Measurements from ENCODE around the gene BBX.

The BBX gene

GRCh38 chr3:107716734-107717133, 194.0 kb downstream of the BBX start:
- Histone ChIP-seq H3K27ac (replicated peaks) (no peak overlapping the region), H3K27me3 (ENCODE audit: insufficient read depth, poor library complexity, severe bottlenecking) (no peaks in the 10 kb centered on the region), H3K4me3 (replicated peaks; ENCODE audit: insufficient read depth, low read length) (no peak overlapping the region)
- no peak for DNase-seq (ENCODE audit: low read depth in 1 of 2, low spot score in 1 of 2)
- TF ChIP-seq SPI1 (IDR thresholded peaks at IDR 0.05; ENCODE audit: borderline replicate concordance, low read depth) = no peak
- no peak for TF ChIP-seq CTCF (IDR thresholded peaks at IDR 0.05; ENCODE audit: insufficient read depth, low read length)
- TF ChIP-seq POLR2AphosphoS5 (IDR thresholded peaks at IDR 0.05; ENCODE audit: low read depth) = no peak
- TF ChIP-seq GABPA (IDR thresholded peaks at IDR 0.05; ENCODE audit: low read depth) = no peak
- TF ChIP-seq REST (IDR thresholded peaks at IDR 0.05; ENCODE audit: insufficient replicate concordance, low read depth) = no peak

GRCh38 chr3:107718547-107718946, 195.8 kb downstream of the BBX start:
- TF ChIP-seq SPI1 (IDR thresholded peaks at IDR 0.05; ENCODE audit: borderline replicate concordance, low read depth) (no peak), CTCF (IDR thresholded peaks at IDR 0.05; ENCODE audit: insufficient read depth, low read length) (no peak), POLR2AphosphoS5 (IDR thresholded peaks at IDR 0.05; ENCODE audit: low read depth) (no peak)
- H3K4me3 ChIP-seq (replicated peaks; ENCODE audit: insufficient read depth, low read length) = no peak overlapping the region
- H3K27me3 ChIP-seq (ENCODE audit: insufficient read depth, poor library complexity, severe bottlenecking) = no peaks in the 10 kb centered on the region
- peak in 1 of 2 experiments; percentile 1 for DNase-seq (ENCODE audit: low read depth in 1 of 2, low spot score in 1 of 2)
- H3K27ac ChIP-seq (replicated peaks) = no peak overlapping the region

- H3K4me3 ChIP-seq (replicated peaks; ENCODE audit: insufficient read depth, low read length) = no peak overlapping the region
- no peak for DNase-seq (ENCODE audit: low read depth in 1 of 2, low spot score in 1 of 2)
- no peak for TF ChIP-seq CTCF (IDR thresholded peaks at IDR 0.05; ENCODE audit: insufficient read depth, low read length)
- TF ChIP-seq POLR2AphosphoS5 (IDR thresholded peaks at IDR 0.05; ENCODE audit: low read depth) = no peak
- no peak for TF ChIP-seq REST (IDR thresholded peaks at IDR 0.05; ENCODE audit: insufficient replicate concordance, low read depth)
- TF ChIP-seq SPI1 (IDR thresholded peaks at IDR 0.05; ENCODE audit: borderline replicate concordance, low read depth) = no peak
- TF ChIP-seq GABPA (IDR thresholded peaks at IDR 0.05; ENCODE audit: low read depth) = no peak
- no peak overlapping the region for H3K27ac ChIP-seq (replicated peaks)
- H3K27me3 ChIP-seq (ENCODE audit: insufficient read depth, poor library complexity, severe bottlenecking) = no peaks in the 10 kb centered on the region
Measured at GRCh38 chr3:107727102-107727501, 204.3 kb downstream of the BBX start.

GRCh38 chr3:107729686-107730085, 206.9 kb downstream of the BBX start:
- no peak overlapping the region for H3K27ac ChIP-seq (replicated peaks)
- TF ChIP-seq CTCF (IDR thresholded peaks at IDR 0.05; ENCODE audit: insufficient read depth, low read length) = no peak
- TF ChIP-seq SPI1 (IDR thresholded peaks at IDR 0.05; ENCODE audit: borderline replicate concordance, low read depth) = no peak
- no peak for TF ChIP-seq GABPA (IDR thresholded peaks at IDR 0.05; ENCODE audit: low read depth)
- TF ChIP-seq REST (IDR thresholded peaks at IDR 0.05; ENCODE audit: insufficient replicate concordance, low read depth) = no peak
- TF ChIP-seq POLR2AphosphoS5 (IDR thresholded peaks at IDR 0.05; ENCODE audit: low read depth) = no peak
- no peak for DNase-seq (ENCODE audit: low read depth in 1 of 2, low spot score in 1 of 2)
- H3K27me3 ChIP-seq (ENCODE audit: insufficient read depth, poor library complexity, severe bottlenecking) = no peaks in the 10 kb centered on the region
- no peak overlapping the region for H3K4me3 ChIP-seq (replicated peaks; ENCODE audit: insufficient read depth, low read length)
